Ishikawa (cell line): Measurements from ENCODE around the gene DIPK1B.

Experiments used
- CEBPB ChIP-seq: IDR thresholded peaks from 2 replicates; pipeline ENCODE4 v1.6.1; 2012
- CREB1 ChIP-seq: IDR thresholded peaks from 2 replicates; pipeline ENCODE4 v1.6.1; 2012; ENCODE audit warnings: low read depth
- EGR1 ChIP-seq: IDR thresholded peaks from 2 replicates; pipeline ENCODE4 v1.6.1; 2012
- EP300 ChIP-seq: IDR thresholded peaks from 2 replicates; pipeline ENCODE4 v1.6.1; 2012; ENCODE audit warnings: borderline replicate concordance
- FOXM1 ChIP-seq: IDR thresholded peaks from 2 replicates; pipeline ENCODE4 v1.6.1; 2012; ENCODE audit warnings: low read depth, borderline replicate concordance
- NFIC ChIP-seq: IDR thresholded peaks from 2 replicates; pipeline ENCODE4 v1.6.1; 2012
- RAD21 ChIP-seq: IDR thresholded peaks from 2 replicates; pipeline ENCODE4 v1.6.1; 2012; ENCODE audit warnings: low read depth
- TAF1 ChIP-seq: IDR thresholded peaks from 2 replicates; pipeline ENCODE4 v1.6.1; 2012; ENCODE audit warnings: low read depth, mild to moderate bottlenecking
- TCF12 ChIP-seq: IDR thresholded peaks from 2 replicates; pipeline ENCODE4 v1.6.1; 2012; ENCODE audit warnings: low read depth
- TEAD4 ChIP-seq: IDR thresholded peaks from 2 replicates; pipeline ENCODE4 v1.6.1; 2012
- YY1 ChIP-seq: IDR thresholded peaks from 2 replicates; pipeline ENCODE4 v1.6.1; 2012; ENCODE audit warnings: low read depth
- ZBTB7A ChIP-seq: IDR thresholded peaks from 2 replicates; pipeline ENCODE4 v1.6.1; 2012; ENCODE audit warnings: low read depth
- TF ChIP-seq, protein P1 (sequence below): IDR thresholded peaks from 2 replicates; pipeline ENCODE4 v1.6.1; 2012; ENCODE audit warnings: low read depth, mild to moderate bottlenecking
- TF ChIP-seq, protein P2 (sequence below): IDR thresholded peaks from 2 replicates; pipeline ENCODE4 v1.6.1; 2012
- TF ChIP-seq, protein P3 (sequence below): IDR thresholded peaks from 2 replicates; pipeline ENCODE4 v1.6.1; 2012

The DIPK1B gene

DNA sequence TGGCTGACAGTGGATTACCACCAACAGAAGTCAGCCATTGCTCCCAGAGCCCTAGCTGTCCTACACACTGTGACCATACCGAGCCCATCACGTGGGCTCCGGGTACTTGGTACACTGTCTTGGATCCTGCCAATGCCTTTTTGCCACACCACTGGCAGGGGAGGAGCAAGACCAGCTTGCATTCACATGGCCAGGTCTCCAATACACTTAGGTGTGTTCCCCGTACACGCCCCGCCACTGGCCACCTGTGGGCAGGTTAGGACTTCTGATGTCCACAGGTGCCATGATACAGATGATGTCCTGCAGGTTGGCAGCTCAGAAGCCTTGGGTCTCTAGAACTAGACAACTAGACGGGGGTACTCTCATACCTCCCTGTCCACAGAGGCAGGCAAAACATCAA, 5.4 kb upstream of the DIPK1B start:
- TF ChIP-seq FOXM1 (no peak), NFIC (no peak), CEBPB (no peak), CREB1 (no peak), RAD21 (no peak)
- TF ChIP-seq, protein P1, sequence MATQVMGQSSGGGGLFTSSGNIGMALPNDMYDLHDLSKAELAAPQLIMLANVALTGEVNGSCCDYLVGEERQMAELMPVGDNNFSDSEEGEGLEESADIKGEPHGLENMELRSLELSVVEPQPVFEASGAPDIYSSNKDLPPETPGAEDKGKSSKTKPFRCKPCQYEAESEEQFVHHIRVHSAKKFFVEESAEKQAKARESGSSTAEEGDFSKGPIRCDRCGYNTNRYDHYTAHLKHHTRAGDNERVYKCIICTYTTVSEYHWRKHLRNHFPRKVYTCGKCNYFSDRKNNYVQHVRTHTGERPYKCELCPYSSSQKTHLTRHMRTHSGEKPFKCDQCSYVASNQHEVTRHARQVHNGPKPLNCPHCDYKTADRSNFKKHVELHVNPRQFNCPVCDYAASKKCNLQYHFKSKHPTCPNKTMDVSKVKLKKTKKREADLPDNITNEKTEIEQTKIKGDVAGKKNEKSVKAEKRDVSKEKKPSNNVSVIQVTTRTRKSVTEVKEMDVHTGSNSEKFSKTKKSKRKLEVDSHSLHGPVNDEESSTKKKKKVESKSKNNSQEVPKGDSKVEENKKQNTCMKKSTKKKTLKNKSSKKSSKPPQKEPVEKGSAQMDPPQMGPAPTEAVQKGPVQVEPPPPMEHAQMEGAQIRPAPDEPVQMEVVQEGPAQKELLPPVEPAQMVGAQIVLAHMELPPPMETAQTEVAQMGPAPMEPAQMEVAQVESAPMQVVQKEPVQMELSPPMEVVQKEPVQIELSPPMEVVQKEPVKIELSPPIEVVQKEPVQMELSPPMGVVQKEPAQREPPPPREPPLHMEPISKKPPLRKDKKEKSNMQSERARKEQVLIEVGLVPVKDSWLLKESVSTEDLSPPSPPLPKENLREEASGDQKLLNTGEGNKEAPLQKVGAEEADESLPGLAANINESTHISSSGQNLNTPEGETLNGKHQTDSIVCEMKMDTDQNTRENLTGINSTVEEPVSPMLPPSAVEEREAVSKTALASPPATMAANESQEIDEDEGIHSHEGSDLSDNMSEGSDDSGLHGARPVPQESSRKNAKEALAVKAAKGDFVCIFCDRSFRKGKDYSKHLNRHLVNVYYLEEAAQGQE: no peak
- TF ChIP-seq, protein P2, sequence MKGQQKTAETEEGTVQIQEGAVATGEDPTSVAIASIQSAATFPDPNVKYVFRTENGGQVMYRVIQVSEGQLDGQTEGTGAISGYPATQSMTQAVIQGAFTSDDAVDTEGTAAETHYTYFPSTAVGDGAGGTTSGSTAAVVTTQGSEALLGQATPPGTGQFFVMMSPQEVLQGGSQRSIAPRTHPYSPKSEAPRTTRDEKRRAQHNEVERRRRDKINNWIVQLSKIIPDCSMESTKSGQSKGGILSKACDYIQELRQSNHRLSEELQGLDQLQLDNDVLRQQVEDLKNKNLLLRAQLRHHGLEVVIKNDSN: no peak

DNA sequence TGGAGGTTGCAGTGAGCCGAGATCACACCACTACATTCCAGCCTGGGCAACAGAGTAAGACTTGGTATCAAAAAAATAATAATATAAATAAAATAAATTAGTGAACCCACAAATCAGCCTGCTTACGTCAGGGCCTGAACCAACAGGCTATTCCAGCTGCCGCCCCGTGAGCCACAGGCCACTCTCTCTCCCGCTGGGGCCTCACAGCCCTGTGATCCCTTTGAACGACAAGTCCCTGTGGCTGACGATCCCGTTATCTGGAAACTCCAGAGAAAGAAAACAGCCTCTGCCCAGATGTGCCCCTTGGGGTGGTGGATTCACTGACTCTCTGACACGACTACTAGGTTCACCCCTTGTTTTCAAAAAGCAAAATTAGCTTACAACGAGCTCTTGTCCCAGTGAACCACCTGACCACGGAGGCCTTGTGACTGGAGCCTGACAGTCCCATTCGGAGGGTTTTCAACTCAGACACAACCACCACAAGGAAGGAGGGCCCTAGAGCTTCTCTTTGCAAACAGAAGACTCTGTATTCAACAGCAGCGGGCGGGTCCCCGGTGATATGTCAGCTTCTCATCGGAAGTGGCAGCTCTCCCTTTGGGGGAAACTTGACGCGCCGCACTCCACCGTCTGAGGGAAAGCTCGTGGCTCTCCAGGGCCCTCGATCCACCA, 4.4 kb upstream of the DIPK1B start:
- TF ChIP-seq CREB1 (no peak), EP300 (no peak), RAD21 (no peak), TEAD4 (no peak), TAF1 (no peak), YY1 (no peak), ZBTB7A (no peak), FOXM1 (no peak), EGR1 (no peak), TCF12 (no peak)
- TF ChIP-seq, protein P2: no peak
- TF ChIP-seq, protein P3, sequence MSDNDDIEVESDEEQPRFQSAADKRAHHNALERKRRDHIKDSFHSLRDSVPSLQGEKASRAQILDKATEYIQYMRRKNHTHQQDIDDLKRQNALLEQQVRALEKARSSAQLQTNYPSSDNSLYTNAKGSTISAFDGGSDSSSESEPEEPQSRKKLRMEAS: no peak
- TF ChIP-seq, protein P1: no peak

DNA sequence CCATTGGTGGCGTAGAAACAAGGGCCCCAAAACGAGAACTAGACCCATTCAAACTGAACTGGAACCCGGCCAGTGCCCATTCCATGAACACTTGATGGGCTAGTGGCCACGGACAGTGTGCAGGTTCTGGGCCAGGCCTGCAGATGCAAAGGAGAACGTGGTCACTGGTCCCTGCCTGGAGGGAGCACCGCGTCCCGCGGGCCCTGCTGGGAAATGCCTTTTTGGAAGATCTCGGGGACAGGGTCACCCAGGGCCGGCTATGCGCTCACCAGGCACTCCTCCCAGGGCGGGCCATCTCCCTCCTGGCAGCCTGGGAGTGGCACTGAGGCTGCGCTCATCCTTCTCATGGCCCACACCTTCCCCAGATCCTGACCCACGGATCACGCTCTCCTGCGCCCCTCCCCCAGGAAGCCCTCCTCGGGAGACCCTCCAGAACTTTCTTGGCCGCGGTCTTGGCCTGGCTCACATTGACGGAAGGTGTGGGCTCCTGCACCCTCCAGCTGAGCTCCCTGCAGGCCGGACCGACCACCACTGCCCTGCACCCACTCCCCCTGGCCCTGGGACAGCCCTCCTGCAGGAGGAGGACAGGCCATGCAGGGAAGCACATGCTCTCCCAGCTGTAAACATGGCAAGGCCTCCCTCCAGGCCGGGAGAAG, 2.8 kb upstream of the DIPK1B start:
- TF ChIP-seq CEBPB: no peak
- no peak for TF ChIP-seq TEAD4
- TF ChIP-seq, protein P3: no peak
- no peak for TF ChIP-seq EP300
- TF ChIP-seq RAD21: no peak

DNA sequence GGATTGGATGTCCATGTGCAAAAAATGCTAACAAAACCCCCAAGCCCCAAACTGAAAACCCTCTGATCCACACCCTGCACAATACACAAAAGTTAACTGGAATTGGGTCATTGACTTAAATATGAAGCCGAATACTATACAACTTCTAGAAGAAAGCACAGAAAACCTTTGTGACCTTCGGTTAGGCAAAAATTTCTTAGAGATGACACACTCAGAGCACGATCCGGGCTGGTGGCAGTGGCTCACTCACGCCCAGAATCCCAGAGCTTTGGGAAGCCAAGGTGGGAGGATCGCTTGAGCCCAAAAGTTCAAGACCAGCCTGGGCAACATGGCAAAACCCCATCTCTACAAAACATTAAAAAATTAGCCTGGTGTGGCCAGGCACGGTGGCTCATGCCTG, 1.8 kb upstream of the DIPK1B start:
- TF ChIP-seq CEBPB (no peak), FOXM1 (no peak), RAD21 (no peak), CREB1 (no peak), YY1 (no peak), NFIC (no peak), EGR1 (no peak), TCF12 (no peak)
- TF ChIP-seq, protein P2: no peak
- TF ChIP-seq, protein P3: no peak

DNA sequence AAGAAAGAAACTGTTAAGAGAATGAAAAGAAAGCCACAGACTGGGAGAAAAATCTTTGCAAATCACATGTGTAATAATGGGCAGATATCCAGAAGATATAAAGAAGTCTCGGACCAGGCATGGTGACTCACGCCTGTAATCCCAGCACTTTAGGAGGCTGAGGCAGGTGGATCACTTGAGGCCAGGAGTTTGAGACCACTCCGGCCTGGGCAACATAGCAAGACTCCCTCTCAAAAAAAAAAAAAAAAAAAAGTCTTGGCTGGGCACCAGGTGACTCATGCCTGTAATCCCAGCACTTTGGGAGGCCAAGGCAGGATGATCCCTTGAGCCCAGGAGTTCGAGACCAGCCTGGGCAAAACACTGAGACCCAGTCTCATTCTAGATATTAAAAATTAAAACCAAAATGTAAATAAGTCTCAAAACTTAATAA, 1.1 kb upstream of the DIPK1B start:
- TF ChIP-seq TCF12: 0 out of 2 replicates have a peak, but pooled peaks have one; percentile 20
- peak; percentile 72 for TF ChIP-seq NFIC
